ENCODE results near the gene KLHL6.

KLHL6 gene

GRCh38 chr3:183502237-183503181 is 53.0 kb downstream of the KLHL6 start:
- no peak overlapping the region for H3K27ac ChIP-seq
- no peak for TF ChIP-seq CTCF (IDR thresholded peaks at IDR 0.05)
- H3K36me3 ChIP-seq = peaks cover 84% of the 10 kb centered on the region
- H3K4me1 ChIP-seq (ENCODE audit: control insufficient read depth in 1 of 2, insufficient read depth in 1 of 2, low read depth in 1 of 2, low read length in 1 of 2) = no peaks in the 10 kb centered on the region
- no peaks in the 10 kb centered on the region for H3K27me3 ChIP-seq
- no peaks in the 10 kb centered on the region for H3K9me3 ChIP-seq
- H3K4me3 ChIP-seq (ENCODE audit: low read depth in 1 of 2, low read length in 1 of 2) = no peak overlapping the region

GRCh38 chr3:183500981-183501704 is 54.4 kb downstream of the KLHL6 start:
- Histone ChIP-seq H3K4me1 (ENCODE audit: control insufficient read depth in 1 of 2, insufficient read depth in 1 of 2, low read depth in 1 of 2, low read length in 1 of 2) (no peaks in the 10 kb centered on the region), H3K27ac (no peak overlapping the region), H3K4me3 (ENCODE audit: low read depth in 1 of 2, low read length in 1 of 2) (no peak overlapping the region), H3K9me3 (no peaks in the 10 kb centered on the region), H3K36me3 (peaks cover 80% of the 10 kb centered on the region), H3K27me3 (no peaks in the 10 kb centered on the region)
- TF ChIP-seq CTCF (IDR thresholded peaks at IDR 0.05) = no peak

- Histone ChIP-seq H3K27ac (no peak overlapping the region), H3K36me3 (peaks cover 78% of the 10 kb centered on the region)
- no peak for TF ChIP-seq CTCF (IDR thresholded peaks at IDR 0.05)
These were observed 55.2 kb downstream of the KLHL6 start for GRCh38 chr3:183500319-183500718.

GRCh38 chr3:183498634-183499033 is 56.9 kb downstream of the KLHL6 start:
- H3K4me3 ChIP-seq (ENCODE audit: low read depth in 1 of 2, low read length in 1 of 2) = no peak overlapping the region
- TF ChIP-seq CTCF (IDR thresholded peaks at IDR 0.05) = no peak
- no peaks in the 10 kb centered on the region for H3K27me3 ChIP-seq
- H3K36me3 ChIP-seq = peaks cover 77% of the 10 kb centered on the region
- H3K9me3 ChIP-seq = no peaks in the 10 kb centered on the region
- H3K27ac ChIP-seq = no peak overlapping the region
- no peaks in the 10 kb centered on the region for H3K4me1 ChIP-seq (ENCODE audit: control insufficient read depth in 1 of 2, insufficient read depth in 1 of 2, low read depth in 1 of 2, low read length in 1 of 2)

More at GRCh38 chr3:183500319-183500718, 55.2 kb downstream of the KLHL6 start:
- no peaks in the 10 kb centered on the region for H3K9me3 ChIP-seq
- no peaks in the 10 kb centered on the region for H3K4me1 ChIP-seq (ENCODE audit: control insufficient read depth in 1 of 2, insufficient read depth in 1 of 2, low read depth in 1 of 2, low read length in 1 of 2)
- H3K27me3 ChIP-seq = no peaks in the 10 kb centered on the region
- H3K4me3 ChIP-seq (ENCODE audit: low read depth in 1 of 2, low read length in 1 of 2) = no peak overlapping the region

- no peak for TF ChIP-seq CTCF (IDR thresholded peaks at IDR 0.05)
- Histone ChIP-seq H3K9me3 (no peaks in the 10 kb centered on the region), H3K36me3 (peaks cover 77% of the 10 kb centered on the region), H3K27ac (no peak overlapping the region), H3K4me3 (ENCODE audit: low read depth in 1 of 2, low read length in 1 of 2) (no peak overlapping the region), H3K27me3 (no peaks in the 10 kb centered on the region), H3K4me1 (ENCODE audit: control insufficient read depth in 1 of 2, insufficient read depth in 1 of 2, low read depth in 1 of 2, low read length in 1 of 2) (no peaks in the 10 kb centered on the region)
These were observed 58.2 kb downstream of the KLHL6 start for GRCh38 chr3:183497313-183497712.

Data from neutrophil (primary cell).